Stimulated activated CD8-positive, alpha-beta memory T cell treated with anti-CD3 and anti-CD28 coated beads, Interleukin-7, amount 100 ng/mL, for 1 hour (primary cell): Measurements from ENCODE around the gene ACOT7.
A peak's percentile ranks its signal among the peaks of the same experiment; 100 is the strongest.

Experiments
- DNase-seq, 2 donors: peaks; one replicate each; pipeline ENCODE4 v3.0.0-alpha.2; 2020; ENCODE audit warnings: low read depth in 2 of 2

The ACOT7 gene

GRCh38 chr1:6271006-6271405 is 122.6 kb downstream of the ACOT7 start:
- no peak for DNase-seq

GRCh38 chr1:6270401-6270800 is 123.2 kb downstream of the ACOT7 start:
- no peak for DNase-seq

GRCh38 chr1:6269720-6270400 is 123.7 kb downstream of the ACOT7 start:
- DNase-seq, result no peak

GRCh38 chr1:6269296-6269695 is 124.3 kb downstream of the ACOT7 start:
- no peak for DNase-seq

- no peak for DNase-seq
Observed at GRCh38 chr1:6268415-6268814, 125.2 kb downstream of the ACOT7 start.

- no peak for DNase-seq
Observed at GRCh38 chr1:6267686-6268322, 125.8 kb downstream of the ACOT7 start.

- DNase-seq, result no peak
Observed at GRCh38 chr1:6266641-6267040, 126.9 kb downstream of the ACOT7 start.

- no peak for DNase-seq
Observed at GRCh38 chr1:6265151-6265550, 128.4 kb downstream of the ACOT7 start.

GRCh38 chr1:6263716-6264115 is 129.9 kb downstream of the ACOT7 start:
- no peak for DNase-seq

- DNase-seq, result no peak
Observed at GRCh38 chr1:6262555-6263420, 130.8 kb downstream of the ACOT7 start.

GRCh38 chr1:6261615-6261995 is 132.0 kb downstream of the ACOT7 start:
- DNase-seq, result no peak

GRCh38 chr1:6260961-6261614 is 132.5 kb downstream of the ACOT7 start, which contains the start of gene GPR153:
TSS of gene GPR153 (minus strand) at chr1:6261098. CDS start at chr1:6254905, 6,193 bp downstream.
- no peak for DNase-seq

- no peak for DNase-seq
Observed at GRCh38 chr1:6260433-6260934, 133.1 kb downstream of the ACOT7 start.

- peak; percentile 49 to 58 for DNase-seq
Observed at GRCh38 chr1:6259491-6260362, 133.8 kb downstream of the ACOT7 start.

GRCh38 chr1:6258675-6259074 is 134.9 kb downstream of the ACOT7 start:
- no peak for DNase-seq

GRCh38 chr1:6257541-6258069 is 136.0 kb downstream of the ACOT7 start:
- no peak for DNase-seq

GRCh38 chr1:6256645-6257044 is 136.9 kb downstream of the ACOT7 start:
- DNase-seq, result no peak

GRCh38 chr1:6254691-6255090 is 138.9 kb downstream of the ACOT7 start:
- DNase-seq, result no peak

- no peak for DNase-seq
Observed at GRCh38 chr1:6253380-6253779, 140.2 kb downstream of the ACOT7 start.

GRCh38 chr1:6252374-6252710 is 141.2 kb downstream of the ACOT7 start:
- no peak for DNase-seq
